HL-60 (cell line): ENCODE results near the gene ARHGAP21.

Experiments used
- TF ChIP-seq, protein P1 (sequence below): IDR thresholded peaks from one replicate; pipeline ENCODE4 v1.5.1; 2011; ENCODE audit warnings: low read length, control low read depth, inconsistent platforms; ENCODE audit not compliant: insufficient read depth
- TF ChIP-seq, protein P2 (sequence below): IDR thresholded peaks from 2 replicates; pipeline ENCODE4 v1.6.1; 2012; ENCODE audit warnings: low read depth; ENCODE audit not compliant: insufficient replicate concordance

DNA sequence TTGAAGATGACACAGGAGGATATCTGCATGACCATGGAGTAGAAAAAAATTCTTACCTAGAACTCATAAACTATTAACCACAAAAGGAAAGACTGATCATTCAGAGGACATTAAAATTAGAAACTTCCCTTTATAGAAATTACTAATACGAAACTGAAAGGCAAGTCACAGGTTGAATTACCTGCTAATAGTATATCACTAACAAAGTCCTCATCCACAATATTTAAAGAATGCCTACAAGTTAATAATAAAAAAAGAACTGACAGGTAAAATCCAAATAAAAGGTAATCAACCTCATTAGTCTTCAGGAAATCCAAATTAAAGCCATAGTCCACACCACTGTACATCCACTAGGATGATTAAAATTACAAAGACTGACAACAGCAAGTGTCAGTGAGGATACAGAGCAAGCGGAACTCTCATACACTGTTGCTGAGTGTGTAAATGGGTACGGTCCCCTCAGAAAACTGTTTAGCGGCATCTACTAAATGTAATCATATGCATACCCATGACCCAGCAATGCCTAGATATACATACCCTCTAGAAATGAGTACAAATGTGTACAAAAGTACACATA, 71.2 kb downstream of the ARHGAP21 start:
- TF ChIP-seq, protein P1, sequence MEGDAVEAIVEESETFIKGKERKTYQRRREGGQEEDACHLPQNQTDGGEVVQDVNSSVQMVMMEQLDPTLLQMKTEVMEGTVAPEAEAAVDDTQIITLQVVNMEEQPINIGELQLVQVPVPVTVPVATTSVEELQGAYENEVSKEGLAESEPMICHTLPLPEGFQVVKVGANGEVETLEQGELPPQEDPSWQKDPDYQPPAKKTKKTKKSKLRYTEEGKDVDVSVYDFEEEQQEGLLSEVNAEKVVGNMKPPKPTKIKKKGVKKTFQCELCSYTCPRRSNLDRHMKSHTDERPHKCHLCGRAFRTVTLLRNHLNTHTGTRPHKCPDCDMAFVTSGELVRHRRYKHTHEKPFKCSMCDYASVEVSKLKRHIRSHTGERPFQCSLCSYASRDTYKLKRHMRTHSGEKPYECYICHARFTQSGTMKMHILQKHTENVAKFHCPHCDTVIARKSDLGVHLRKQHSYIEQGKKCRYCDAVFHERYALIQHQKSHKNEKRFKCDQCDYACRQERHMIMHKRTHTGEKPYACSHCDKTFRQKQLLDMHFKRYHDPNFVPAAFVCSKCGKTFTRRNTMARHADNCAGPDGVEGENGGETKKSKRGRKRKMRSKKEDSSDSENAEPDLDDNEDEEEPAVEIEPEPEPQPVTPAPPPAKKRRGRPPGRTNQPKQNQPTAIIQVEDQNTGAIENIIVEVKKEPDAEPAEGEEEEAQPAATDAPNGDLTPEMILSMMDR = no peak
- TF ChIP-seq, protein P2, sequence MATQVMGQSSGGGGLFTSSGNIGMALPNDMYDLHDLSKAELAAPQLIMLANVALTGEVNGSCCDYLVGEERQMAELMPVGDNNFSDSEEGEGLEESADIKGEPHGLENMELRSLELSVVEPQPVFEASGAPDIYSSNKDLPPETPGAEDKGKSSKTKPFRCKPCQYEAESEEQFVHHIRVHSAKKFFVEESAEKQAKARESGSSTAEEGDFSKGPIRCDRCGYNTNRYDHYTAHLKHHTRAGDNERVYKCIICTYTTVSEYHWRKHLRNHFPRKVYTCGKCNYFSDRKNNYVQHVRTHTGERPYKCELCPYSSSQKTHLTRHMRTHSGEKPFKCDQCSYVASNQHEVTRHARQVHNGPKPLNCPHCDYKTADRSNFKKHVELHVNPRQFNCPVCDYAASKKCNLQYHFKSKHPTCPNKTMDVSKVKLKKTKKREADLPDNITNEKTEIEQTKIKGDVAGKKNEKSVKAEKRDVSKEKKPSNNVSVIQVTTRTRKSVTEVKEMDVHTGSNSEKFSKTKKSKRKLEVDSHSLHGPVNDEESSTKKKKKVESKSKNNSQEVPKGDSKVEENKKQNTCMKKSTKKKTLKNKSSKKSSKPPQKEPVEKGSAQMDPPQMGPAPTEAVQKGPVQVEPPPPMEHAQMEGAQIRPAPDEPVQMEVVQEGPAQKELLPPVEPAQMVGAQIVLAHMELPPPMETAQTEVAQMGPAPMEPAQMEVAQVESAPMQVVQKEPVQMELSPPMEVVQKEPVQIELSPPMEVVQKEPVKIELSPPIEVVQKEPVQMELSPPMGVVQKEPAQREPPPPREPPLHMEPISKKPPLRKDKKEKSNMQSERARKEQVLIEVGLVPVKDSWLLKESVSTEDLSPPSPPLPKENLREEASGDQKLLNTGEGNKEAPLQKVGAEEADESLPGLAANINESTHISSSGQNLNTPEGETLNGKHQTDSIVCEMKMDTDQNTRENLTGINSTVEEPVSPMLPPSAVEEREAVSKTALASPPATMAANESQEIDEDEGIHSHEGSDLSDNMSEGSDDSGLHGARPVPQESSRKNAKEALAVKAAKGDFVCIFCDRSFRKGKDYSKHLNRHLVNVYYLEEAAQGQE = no peak
